Measurements from ENCODE around the gene DNER.

DNA sequence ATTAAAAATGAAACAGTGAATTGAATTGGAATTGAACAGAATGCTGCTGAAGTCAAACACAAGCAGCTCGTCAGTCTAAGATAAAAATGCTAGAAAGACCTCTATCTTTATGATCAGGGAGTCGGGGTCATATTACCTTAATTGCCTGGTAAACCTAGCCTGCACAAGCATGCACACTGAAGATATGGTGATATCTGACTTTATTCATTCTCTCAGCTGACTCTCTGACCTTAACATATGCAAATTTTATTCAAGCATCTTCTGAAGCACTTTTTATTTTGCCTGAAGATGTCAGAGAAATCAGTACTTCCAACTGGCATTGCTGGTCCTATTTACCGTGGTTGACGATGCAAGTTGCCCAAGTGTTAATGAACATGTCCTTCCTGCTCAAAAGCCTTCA, 56.4 kb downstream of the DNER start:
- TF ChIP-seq, protein P1, sequence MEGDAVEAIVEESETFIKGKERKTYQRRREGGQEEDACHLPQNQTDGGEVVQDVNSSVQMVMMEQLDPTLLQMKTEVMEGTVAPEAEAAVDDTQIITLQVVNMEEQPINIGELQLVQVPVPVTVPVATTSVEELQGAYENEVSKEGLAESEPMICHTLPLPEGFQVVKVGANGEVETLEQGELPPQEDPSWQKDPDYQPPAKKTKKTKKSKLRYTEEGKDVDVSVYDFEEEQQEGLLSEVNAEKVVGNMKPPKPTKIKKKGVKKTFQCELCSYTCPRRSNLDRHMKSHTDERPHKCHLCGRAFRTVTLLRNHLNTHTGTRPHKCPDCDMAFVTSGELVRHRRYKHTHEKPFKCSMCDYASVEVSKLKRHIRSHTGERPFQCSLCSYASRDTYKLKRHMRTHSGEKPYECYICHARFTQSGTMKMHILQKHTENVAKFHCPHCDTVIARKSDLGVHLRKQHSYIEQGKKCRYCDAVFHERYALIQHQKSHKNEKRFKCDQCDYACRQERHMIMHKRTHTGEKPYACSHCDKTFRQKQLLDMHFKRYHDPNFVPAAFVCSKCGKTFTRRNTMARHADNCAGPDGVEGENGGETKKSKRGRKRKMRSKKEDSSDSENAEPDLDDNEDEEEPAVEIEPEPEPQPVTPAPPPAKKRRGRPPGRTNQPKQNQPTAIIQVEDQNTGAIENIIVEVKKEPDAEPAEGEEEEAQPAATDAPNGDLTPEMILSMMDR (IDR thresholded peaks at IDR 0.05), result no peak
- TF ChIP-seq POLR2A (IDR thresholded peaks at IDR 0.05) (no peak), EP300 (IDR thresholded peaks at IDR 0.05) (no peak)
